BJ (cell line): Measurements from ENCODE around the gene ZBTB9. TPM values are rescaled to one million over a fixed set of nuclear protein-coding genes. Genes with fewer than 3 reads are reported as not detected.
"Not testable (repeated sequence)": the region's sequence is repeated elsewhere in the genome, so short reads cannot be mapped to it uniquely, and the experiment has no call there.

Experiments
- CTCF ChIA-PET: fragments of 350-600 bp; formaldehyde crosslinking; extraction: SDS; loops from one replicate; lab custom pipeline; 2021; ENCODE audit warnings: antibody characterized with exemption, inconsistent platforms; lab: Yijun Ruan, JAX
- POLR2A ChIA-PET: fragments of 300-600 bp; sonication (Branson Sonifier 250); formaldehyde crosslinking; extraction: SDS; loops from one replicate; lab custom pipeline; 2021; ENCODE audit warnings: antibody characterized with exemption; lab: Charles Lee
- DNase-seq: peaks from one replicate; pipeline ENCODE4 v3.0.0-alpha.2; 2011; ENCODE audit warnings: low read depth
- H3K27me3 ChIP-seq: 2 replicates; pipeline ENCODE4 v1.6.0; 2011; ENCODE audit warnings: low read length; ENCODE audit not compliant: control insufficient read depth, insufficient read depth
- H3K36me3 ChIP-seq: 2 replicates; pipeline ENCODE4 v1.5.1; 2011; ENCODE audit warnings: low read length; ENCODE audit not compliant: control insufficient read depth, insufficient read depth
- H3K4me3 ChIP-seq: 2 replicates; pipeline ENCODE4 v1.5.1; 2011; ENCODE audit warnings: low read depth, mild to moderate bottlenecking, control low read depth, low read length
- CTCF ChIP-seq: IDR thresholded peaks from 2 replicates; pipeline ENCODE4 v1.5.1; 2011; ENCODE audit warnings: low read depth, mild to moderate bottlenecking, control low read depth, inconsistent platforms, low read length, moderate library complexity; ENCODE audit not compliant: insufficient read depth
- polyA plus RNA-seq: library from polyadenylated mRNA; depleted of rRNA; stranded (reverse); fragments of >200 nt; gene quantifications from 2 replicates; pipeline ENCODE4 v1.2.3, GENCODE V29; 2011

The ZBTB9 gene
- polyA plus RNA-seq, 1 experiment = 5.7 TPM

- Histone ChIP-seq H3K27me3 (peaks cover 7% of the 10 kb centered on the region), H3K36me3 (no peaks in the 10 kb centered on the region), H3K4me3 (no peak overlapping the region)
- ChIA-PET CTCF (no interaction called here), POLR2A (no interaction called here)
- no peak for TF ChIP-seq CTCF
- DNase-seq = no peak
These were observed 26.8 kb downstream of the ZBTB9 start for GRCh38 chr6:33481192-33481591.

- H3K27me3 ChIP-seq, H3K4me3 ChIP-seq, CTCF ChIA-PET, POLR2A ChIA-PET, H3K36me3 ChIP-seq, DNase-seq: not testable (repeated sequence)
These were observed 28.2 kb downstream of the ZBTB9 start for GRCh38 chr6:33482620-33483019.

DNA sequence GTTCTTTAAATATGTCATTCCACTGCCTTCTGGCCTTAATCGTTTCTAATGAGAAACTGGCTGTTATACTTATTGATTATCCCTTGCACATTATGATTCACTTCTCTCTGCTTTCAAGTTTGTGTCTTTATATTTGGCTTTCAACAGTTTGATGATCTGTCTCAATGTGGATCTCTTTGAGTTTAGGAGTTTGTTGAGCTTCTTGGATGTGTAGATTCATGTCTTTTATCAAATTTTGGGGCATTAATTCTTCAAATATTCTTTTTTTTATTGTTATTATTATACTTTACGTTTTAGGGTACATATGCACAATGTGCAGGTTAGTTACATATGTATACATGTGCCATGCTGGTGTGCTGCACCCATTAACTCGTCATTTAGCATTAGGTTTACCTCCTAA, 29.3 kb downstream of the ZBTB9 start:
- ChIA-PET CTCF (no interaction called here), POLR2A (no interaction called here)
- TF ChIP-seq CTCF = no peak
- H3K27me3 ChIP-seq = peaks cover 5% of the 10 kb centered on the region
- H3K36me3 ChIP-seq = no peaks in the 10 kb centered on the region
- no peak for DNase-seq
- no peak overlapping the region for H3K4me3 ChIP-seq

DNA sequence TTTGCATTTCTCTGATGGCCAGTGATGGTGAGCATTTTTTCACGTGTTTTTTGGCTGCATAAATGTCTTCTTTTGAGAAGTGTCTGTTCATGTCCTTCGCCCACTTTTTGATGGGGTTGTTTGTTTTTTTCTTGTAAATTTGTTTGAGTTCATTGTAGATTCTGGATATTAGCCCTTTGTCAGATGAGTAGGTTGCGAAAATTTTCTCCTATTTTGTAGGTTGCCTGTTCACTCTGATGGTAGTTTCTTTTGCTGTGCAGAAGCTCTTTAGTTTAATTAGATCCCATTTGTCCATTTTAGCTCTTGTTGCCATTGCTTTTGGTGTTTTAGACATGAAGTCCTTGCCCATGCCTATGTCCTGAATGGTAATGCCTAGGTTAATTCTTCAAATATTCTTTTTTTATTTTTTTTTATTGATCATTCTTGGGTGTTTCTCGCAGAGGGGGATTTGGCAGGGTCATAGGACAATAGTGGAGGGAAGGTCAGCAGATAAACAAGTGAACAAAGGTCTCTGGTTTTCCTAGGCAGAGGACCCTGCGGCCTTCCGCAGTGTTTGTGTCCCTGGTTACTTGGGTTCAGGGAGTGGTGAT, 30.4 kb downstream of the ZBTB9 start:
- POLR2A ChIA-PET, H3K27me3 ChIP-seq, H3K36me3 ChIP-seq, CTCF ChIA-PET, DNase-seq, H3K4me3 ChIP-seq: not testable (repeated sequence)

- H3K27me3 ChIP-seq, POLR2A ChIA-PET, CTCF ChIA-PET, H3K4me3 ChIP-seq, DNase-seq, H3K36me3 ChIP-seq: not testable (repeated sequence)
These were observed 31.3 kb downstream of the ZBTB9 start for GRCh38 chr6:33485680-33486079.

GRCh38 chr6:33488339-33488738, 34.0 kb downstream of the ZBTB9 start:
- ChIA-PET CTCF (no interaction called here), POLR2A (no interaction called here)
- no peak for TF ChIP-seq CTCF
- Histone ChIP-seq H3K4me3 (no peak overlapping the region), H3K27me3 (peaks cover 10% of the 10 kb centered on the region), H3K36me3 (no peaks in the 10 kb centered on the region)
- no peak for DNase-seq

DNA sequence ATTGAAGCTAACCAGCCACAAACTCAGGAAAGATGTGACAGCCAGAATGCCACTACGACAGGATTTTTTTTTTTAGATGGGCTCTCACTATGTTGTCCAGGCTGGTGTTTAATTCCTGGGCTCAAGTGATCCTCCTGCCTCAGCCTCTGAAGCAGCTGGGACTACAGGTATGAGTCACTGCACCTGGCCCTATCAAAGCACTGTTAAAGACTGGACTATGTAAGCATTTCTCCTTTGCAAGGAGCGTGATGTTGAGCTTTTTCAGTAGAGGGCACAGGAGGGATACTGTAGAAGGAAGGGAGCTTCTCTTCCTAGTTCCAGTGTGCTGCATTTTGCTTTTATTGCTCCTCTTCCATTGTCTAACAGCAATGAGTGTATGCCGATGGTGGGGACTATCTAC, 35.8 kb downstream of the ZBTB9 start:
- Histone ChIP-seq H3K36me3 (no peaks in the 10 kb centered on the region), H3K4me3 (no peak overlapping the region), H3K27me3 (peaks cover 10% of the 10 kb centered on the region)
- no peak for DNase-seq
- POLR2A ChIA-PET = no interaction called here
- no peak for TF ChIP-seq CTCF
- CTCF ChIA-PET = no interaction called here
